PC-3 (cell line): ENCODE data around the gene TAPT1.

Experiments used
- EZH2 ChIP-seq: fragments of 300-600 bp; sonication (generic); IDR thresholded peaks from one replicate; pipeline ENCODE4 v1.6.1; 2017; ENCODE audit warnings: antibody characterized with exemption, mild to moderate bottlenecking, low read length; ENCODE audit not compliant: unreplicated experiment
- EZH2phosphoT487 ChIP-seq: fragments of 300-600 bp; sonication (generic); IDR thresholded peaks from 2 replicates; pipeline ENCODE4 v1.6.1; 2018; ENCODE audit warnings: mild to moderate bottlenecking, antibody characterized with exemption, low read length, borderline replicate concordance
- TF ChIP-seq, protein P1 (sequence below): fragments of 300-600 bp; sonication (generic); conservative IDR thresholded peaks from 2 replicates; pipeline ENCODE4 v1.5.1; 2017; ENCODE audit warnings: antibody characterized with exemption, low read depth, mild to moderate bottlenecking, low read length

DNA sequence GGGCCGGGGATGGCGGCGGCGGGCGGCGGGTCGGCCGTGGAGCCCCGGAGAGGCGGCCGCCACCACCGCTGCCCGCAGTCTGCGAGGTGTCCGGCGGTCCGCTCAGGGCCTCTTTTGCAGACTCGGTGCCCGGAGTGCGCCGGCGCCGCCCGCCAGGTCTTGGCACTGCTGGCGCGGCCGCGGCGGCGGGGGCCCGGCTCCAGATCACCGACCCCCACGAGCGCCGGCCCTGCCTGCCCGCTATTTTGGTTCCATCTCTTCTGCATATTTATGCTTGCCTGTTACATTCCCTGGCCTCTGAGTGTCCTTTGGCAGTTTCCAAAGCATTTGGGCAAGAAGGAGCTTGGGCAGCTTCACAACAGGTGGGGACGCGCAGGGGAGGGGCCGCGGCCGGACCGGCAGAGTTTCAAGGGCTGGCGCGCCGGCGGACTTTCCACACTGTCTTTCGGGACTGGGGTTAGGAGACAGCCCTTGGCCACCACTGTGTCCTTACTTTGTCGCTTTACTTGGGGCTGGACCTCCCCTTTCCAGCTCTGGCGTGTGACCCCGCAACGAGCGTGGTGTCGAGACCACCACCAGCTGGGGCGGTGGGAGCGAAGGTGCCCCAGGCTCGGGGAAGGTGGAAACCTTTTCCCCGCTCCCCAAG is 668 bp upstream of the TAPT1 start:
- TF ChIP-seq, protein P1, sequence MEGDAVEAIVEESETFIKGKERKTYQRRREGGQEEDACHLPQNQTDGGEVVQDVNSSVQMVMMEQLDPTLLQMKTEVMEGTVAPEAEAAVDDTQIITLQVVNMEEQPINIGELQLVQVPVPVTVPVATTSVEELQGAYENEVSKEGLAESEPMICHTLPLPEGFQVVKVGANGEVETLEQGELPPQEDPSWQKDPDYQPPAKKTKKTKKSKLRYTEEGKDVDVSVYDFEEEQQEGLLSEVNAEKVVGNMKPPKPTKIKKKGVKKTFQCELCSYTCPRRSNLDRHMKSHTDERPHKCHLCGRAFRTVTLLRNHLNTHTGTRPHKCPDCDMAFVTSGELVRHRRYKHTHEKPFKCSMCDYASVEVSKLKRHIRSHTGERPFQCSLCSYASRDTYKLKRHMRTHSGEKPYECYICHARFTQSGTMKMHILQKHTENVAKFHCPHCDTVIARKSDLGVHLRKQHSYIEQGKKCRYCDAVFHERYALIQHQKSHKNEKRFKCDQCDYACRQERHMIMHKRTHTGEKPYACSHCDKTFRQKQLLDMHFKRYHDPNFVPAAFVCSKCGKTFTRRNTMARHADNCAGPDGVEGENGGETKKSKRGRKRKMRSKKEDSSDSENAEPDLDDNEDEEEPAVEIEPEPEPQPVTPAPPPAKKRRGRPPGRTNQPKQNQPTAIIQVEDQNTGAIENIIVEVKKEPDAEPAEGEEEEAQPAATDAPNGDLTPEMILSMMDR, result no peak
- no peak for TF ChIP-seq EZH2
- TF ChIP-seq EZH2phosphoT487, result no peak
